GM21528 (cell line): ENCODE data around the gene RBM23.
A peak's percentile ranks its signal among the peaks of the same experiment; 100 is the strongest.
"Not testable (repeated sequence)": the region's sequence is repeated elsewhere in the genome, so short reads cannot be mapped to it uniquely, and the experiment has no call there.

Experiments
- ATAC-seq: cut with Tn5 transposase; IDR thresholded peaks from one replicate; pipeline ENCODE4 v1.9.1; 2021; ENCODE audit warnings: mild to moderate bottlenecking, moderate library complexity; ENCODE audit not compliant: unreplicated experiment, low FRiP score

The RBM23 gene

DNA sequence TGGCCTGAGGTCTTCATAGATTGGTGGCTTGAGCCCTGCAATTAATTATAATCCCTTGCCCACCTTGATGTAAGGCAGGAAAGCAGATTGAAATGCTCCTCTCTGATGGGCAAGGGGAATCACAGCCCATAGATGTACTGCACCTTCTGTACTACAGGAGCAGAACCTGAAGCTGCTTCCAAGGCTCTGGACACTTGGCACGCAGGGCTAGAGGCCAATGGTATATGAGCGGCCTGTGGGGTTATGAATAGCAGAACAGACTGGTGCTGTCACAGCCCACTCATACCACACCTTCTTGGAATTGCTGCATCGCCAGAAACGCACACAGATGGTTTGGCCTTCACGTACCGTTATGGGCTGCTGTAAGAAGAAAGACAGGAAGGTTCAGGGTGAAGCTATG, 1.7 kb upstream of the RBM23 start:
- ATAC-seq, result no peak

GRCh38 chr14:22919601-22919921, 612 bp upstream of the RBM23 start:
- ATAC-seq, result peak; percentile 5

DNA sequence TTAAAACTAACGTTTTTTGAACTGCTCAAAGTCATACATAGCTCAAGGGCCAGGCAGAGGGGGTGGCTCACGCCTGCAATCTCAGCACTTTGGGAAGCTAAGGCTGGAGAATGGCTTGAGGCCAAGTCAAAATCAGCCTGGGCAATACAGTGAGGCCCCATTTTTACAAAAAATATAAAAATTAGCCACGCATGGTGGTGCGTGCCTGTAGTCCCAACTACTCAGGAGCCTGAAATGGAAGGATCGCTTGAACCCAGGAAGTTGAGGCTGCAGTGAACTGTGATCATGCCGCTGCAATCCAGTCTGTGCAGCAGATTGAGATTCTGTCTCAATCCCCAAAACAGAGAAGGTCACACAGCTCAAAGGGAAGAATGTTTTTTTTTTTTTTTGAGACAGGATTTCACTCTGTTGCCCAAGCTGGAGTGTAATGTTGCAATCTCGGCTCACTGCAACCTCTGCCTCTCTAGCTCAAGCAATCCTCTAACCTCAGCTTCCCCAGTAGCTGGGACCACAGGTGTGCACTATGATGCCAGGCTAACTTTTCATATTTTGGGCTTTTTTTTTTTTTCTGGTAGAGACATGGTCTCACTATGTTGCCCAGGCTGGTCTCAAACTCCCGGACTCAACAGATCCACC, 2.9 kb downstream of the RBM23 start:
- ATAC-seq, result no peak

DNA sequence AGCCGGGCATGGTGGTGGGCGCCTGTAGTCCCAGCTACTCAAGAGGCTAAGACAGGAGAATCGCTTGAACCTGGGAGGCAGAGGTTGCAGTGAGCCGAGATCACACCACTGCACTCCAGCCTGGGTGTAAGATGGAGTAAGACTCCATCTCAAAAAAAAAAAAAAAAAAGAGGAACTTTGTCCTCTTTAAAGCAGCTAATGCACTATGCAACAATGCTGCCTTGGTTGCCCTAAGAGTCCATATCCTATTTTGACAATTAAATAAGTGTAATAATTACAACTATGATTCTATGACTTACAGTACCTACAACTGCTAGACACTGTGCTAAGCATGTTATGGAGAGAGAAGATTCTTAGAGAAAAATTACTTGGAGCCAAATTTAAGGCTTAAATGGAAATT, 4.1 kb downstream of the RBM23 start:
- not testable (repeated sequence) for ATAC-seq

- ATAC-seq, result no peak
Measured at GRCh38 chr14:22910916-22911315, 8.0 kb downstream of the RBM23 start.

- no peak for ATAC-seq
Measured at GRCh38 chr14:22908601-22909000, 10.3 kb downstream of the RBM23 start.

DNA sequence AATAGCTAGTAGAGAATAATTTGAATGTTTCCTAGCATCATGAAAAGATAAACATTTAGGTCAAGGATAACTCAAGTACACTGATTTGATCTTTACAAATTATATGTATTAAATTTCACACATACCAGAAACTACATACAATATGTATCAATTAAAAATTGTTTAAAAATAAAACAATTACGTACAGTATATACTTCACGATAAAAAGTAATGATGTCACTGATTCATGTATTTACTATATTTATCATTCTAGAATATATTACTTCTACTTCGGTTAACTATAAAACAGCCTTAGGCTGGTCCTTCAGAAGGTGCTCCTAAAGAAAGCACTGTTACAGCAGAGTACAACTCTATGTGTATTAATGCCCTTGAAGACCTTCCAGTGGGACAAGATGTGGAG, 11.5 kb downstream of the RBM23 start:
- ATAC-seq, result no peak

GRCh38 chr14:22906073-22906472, 12.9 kb downstream of the RBM23 start:
- no peak for ATAC-seq

- ATAC-seq, result no peak
Measured at GRCh38 chr14:22905627-22906026, 13.3 kb downstream of the RBM23 start.

GRCh38 chr14:22903742-22904087, 15.2 kb downstream of the RBM23 start:
- ATAC-seq, result no peak

DNA sequence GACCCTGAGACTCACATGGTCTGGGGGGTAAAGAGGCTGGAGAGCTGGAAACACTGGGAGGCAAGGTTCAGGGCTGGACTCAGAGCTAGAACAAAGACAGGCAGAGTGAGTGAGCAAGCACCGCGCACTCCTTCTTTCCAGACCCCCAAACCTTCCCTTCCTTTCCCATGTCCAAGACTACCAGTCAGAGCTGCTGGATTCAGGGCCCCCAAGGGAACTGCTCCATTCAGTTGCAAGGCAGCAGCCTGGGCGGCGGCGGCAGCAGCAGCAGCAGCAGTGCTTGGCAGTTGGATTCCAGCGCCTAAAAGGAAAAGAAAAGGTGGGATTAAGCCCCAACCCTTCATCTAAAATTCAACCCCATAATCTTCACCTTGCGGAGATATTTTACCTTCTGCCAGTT, 17.1 kb downstream of the RBM23 start:
- ATAC-seq, result no peak

DNA sequence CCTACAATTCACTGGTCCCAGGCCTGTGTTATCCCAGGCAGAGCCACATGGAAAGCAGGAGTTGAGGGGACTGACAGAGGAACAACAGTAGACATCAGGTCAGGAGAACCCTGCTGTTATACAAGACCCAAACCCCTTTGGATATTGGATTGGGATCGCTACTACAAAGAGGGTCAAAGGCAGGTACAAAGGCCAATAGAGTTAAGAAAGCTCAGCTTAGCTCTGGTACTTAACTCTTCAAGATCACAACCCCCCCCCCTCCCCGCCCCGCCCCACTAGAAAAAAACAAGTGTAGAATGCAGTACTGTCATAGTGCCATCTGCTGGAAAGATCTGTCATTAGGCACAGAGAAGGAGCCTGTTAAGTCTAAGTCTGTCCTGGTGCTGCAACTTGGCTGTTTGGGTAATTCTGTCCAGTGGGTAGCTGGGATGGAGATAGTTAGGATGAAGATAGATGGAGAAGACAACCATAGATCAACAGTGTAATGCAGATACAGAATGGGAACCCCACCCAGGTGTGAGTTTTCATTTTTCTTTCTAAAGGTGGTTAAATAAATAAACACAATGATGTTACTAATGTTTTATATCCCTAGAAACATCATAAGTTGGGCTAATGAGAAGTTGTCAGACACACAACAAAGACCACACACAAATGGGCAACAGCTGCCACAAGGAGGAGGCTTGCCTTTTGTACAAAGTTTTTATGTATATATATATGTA, 18.7 kb downstream of the RBM23 start:
- no peak for ATAC-seq

- no peak for ATAC-seq
Measured at GRCh38 chr14:22898302-22899090, 20.5 kb downstream of the RBM23 start.

DNA sequence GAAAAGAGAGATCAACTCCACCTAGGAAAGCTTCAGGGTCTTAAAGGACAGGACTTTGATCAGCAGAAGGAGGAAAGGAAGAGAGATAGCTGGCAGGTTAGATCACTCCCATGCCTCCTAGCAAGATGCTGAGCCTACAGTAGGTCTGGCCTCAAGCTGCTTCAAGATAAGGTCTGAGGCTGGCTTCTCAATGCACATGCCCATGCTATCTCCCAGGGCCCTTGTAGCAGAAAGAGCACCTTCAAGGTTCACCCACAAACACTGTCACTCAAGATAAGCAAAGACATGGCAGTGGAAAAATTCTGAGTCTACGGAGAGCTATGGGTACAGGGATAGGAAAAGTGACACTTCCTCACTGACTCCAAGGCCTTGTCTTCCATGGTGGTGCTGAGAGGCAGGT, 21.6 kb downstream of the RBM23 start:
- no peak for ATAC-seq

DNA sequence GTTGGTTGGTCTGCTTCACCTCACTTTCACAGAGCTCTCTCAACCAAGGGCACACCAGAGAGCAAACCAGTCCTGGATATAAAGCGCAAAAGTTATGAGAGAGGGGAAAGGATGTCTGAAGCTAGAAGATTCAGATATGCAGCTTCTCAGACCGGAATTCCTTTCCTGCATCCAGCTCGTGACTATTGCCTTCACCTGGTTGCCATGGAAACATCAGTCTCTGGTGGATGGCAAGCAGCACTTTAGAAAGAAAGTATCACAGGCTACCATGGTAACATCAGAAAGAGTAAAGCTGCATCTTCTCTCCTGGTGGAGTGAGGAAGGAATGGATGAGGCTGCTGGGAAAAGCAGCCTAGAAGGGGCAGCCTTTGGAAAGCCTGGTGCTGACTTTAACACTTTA, 22.2 kb downstream of the RBM23 start:
- no peak for ATAC-seq

DNA sequence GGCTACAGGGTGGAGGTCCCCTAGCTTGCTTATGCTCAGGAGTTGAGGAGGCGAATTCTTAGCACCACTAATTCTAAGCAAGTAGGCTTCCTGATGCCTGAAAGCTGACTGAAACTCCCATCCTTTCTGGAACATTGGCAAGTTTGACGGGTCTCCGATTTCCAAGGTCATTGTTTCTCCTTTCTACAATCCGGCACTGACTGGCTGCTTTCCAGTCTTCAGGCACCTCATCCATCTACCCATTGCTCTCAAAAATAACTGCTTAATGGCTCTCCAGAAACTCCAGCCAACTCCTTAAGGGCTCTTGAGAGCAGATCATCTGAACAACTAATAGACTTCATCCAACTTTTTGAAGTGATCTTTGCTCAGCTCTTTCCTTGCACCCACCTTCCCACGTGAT, 22.6 kb downstream of the RBM23 start:
- no peak for ATAC-seq

- no peak for ATAC-seq
Measured at GRCh38 chr14:22895402-22895801, 23.5 kb downstream of the RBM23 start.

DNA sequence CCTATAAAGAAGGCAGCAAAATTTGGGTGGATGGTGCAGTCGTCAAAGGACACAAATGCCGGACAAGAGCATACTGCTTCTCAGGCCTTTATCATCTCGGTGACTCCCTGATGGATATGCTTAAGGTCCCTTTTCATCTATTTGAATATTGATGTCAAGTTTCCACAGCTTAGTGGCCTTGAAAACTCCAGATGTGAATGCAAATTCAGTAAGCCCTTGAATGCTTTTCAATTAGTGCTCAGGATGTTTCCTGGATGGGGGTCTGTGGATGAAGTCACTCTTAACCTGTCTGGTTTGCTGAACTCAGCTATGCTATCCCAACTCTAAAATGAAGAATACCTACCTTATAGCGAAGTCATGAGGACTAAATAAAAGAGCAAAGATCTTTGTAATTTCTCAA, 25.2 kb downstream of the RBM23 start:
- ATAC-seq, result no peak

DNA sequence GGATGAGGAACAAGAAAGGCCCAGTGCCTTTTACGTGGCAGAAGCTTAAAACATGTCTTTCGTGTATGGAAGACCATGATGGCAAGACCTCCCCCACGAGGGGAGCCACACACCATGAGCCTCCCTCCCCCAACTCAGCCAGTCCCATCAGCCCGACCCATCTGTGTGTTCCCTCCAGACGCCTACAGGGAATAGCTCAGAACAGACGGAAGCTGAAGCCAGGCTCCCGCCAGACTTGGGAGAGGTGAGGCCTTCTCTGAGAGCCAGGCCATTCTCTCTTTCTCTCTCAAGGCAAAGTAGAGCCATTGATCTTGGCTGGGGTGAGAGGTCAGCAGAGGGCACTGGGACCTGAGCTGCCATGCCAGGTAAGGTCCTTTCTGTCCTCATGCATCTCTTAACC, 26.5 kb downstream of the RBM23 start:
- no peak for ATAC-seq

DNA sequence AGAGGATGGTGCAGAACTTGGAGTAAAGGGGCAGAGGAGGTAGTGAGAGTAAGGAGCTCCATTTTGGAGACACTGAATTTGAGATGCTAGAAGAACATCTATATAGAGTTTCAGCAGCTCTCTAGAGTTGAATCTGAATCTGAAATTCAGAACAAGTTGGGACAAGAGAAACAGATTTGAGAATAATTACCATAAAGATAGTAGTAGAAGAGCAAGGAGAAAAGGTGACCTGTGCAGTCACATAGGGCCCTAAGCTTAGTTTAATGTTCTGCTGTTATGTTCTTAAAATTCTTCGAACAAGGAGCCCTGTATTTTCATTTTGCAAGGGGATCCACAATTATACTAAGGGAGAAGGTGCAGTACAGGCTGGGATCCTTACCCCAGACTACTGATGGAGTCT, 28.5 kb downstream of the RBM23 start:
- no peak for ATAC-seq

DNA sequence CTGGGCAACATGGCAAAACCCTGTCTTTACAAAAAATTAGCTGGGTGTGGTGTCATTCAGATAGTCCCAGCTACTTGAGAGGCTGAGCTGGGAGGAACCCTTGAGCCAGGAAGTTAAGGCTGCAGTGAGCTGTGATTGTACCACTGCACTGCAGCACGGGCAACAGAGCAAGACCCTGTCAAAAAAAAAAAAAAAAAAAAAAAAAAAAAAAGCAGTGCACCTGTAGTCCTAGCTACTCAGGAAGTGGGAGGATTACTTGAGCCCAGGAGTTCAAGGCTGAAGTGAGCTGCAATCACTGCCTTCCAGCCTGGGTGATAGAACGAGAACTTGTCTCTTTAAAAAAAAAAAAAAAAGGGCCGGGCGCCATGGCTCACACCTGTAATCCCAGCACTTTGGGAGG, 30.3 kb downstream of the RBM23 start:
- no peak for ATAC-seq

- peak; percentile 39 for ATAC-seq
Measured at GRCh38 chr14:22887990-22888378, 31.0 kb downstream of the RBM23 start.
